ENCODE measurements around the gene RALBP1. TPM values are rescaled to one million over a fixed set of nuclear protein-coding genes. Genes with fewer than 3 reads are reported as not detected.

RALBP1 gene
- total RNA-seq, 1 experiment from 2014 or later: 66.2 TPM

GRCh38 chr18:9568186-9568585 lies 92.9 kb downstream of the RALBP1 start:
- no peak overlapping the region for H2AFZ ChIP-seq (ENCODE audit: low read depth, low read length, poor library complexity, severe bottlenecking)
- no TSS peak for BruUV-seq (replicated peaks)
- H3K79me2 ChIP-seq (ENCODE audit: insufficient read depth, low read length): no peaks in the 10 kb centered on the region
- ChIA-PET RAD21 (ENCODE audit: low non-redundant PET in 1 of 2, low total read pairs in 2 of 2, uncharacterized antibody in 2 of 2, unreplicated experiment in 2 of 2) (no interaction called here), POLR2A (no interaction called here), CTCF (no interaction called here)
- no peaks in the 10 kb centered on the region for H3K4me1 ChIP-seq (ENCODE audit: control insufficient read depth in 1 of 2, insufficient read depth in 2 of 2, low read length in 2 of 2)
- no peak for ATAC-seq
- no peaks in the 10 kb centered on the region for H3K27me3 ChIP-seq (ENCODE audit: insufficient read depth, low read length)
- H3K4me2 ChIP-seq (ENCODE audit: low read length): no peak overlapping the region
- intact Hi-C loops (cut with micrococcal nuclease): no loop called here
- no peaks in the 10 kb centered on the region for H3K9me3 ChIP-seq (ENCODE audit: control insufficient read depth in 1 of 2, insufficient read depth in 1 of 2, low read depth in 1 of 2, low read length in 2 of 2)
- no peaks in the 10 kb centered on the region for H3K9me2 ChIP-seq (ENCODE audit: insufficient read depth)
- no peak overlapping the region for H3K9ac ChIP-seq (ENCODE audit: low read length)
- no peak overlapping the region for H3K4me3 ChIP-seq (replicated peaks in 1 of 2; ENCODE audit: low read depth in 1 of 2, low read length in 2 of 2)
- H3K36me3 ChIP-seq (ENCODE audit: control insufficient read depth in 1 of 2, insufficient read depth in 2 of 2, low read length in 2 of 2): peaks cover 6 to 20% of the 10 kb centered on the region in 2 experiments; a peak in 3 of 4 replicates
- no peak overlapping the region for H3K27ac ChIP-seq (ENCODE audit: low read depth, low read length)
- no peak for TF ChIP-seq RAD21 (IDR thresholded peaks at IDR 0.05; ENCODE audit: low read depth)
- TF ChIP-seq POLR2A (IDR thresholded peaks at IDR 0.05; ENCODE audit: borderline replicate concordance, extremely low read depth, insufficient read depth, insufficient read length): no peak
- TF ChIP-seq CTCF (IDR thresholded peaks at IDR 0.05 in 2 of 3, conservative IDR thresholded peaks at IDR 0.05 in 1 of 3; ENCODE audit: borderline replicate concordance in 1 of 3, insufficient read depth in 1 of 3, low read depth in 2 of 3, low read length in 2 of 3): no peak
- no peak for TF ChIP-seq EGR1 (IDR thresholded peaks at IDR 0.05; ENCODE audit: low read depth)
- TF ChIP-seq CEBPB (IDR thresholded peaks at IDR 0.05; ENCODE audit: low read depth): no peak
- TF ChIP-seq FOSL1 (IDR thresholded peaks at IDR 0.05; ENCODE audit: low read depth): no peak
- no peak for TF ChIP-seq EZH2 (IDR thresholded peaks at IDR 0.05)
- TF ChIP-seq ATF3 (IDR thresholded peaks at IDR 0.05): no peak
- TF ChIP-seq TCF7L2 (IDR thresholded peaks at IDR 0.05; ENCODE audit: borderline replicate concordance, extremely low read depth, insufficient read depth, insufficient read length): no peak
- no peak for TF ChIP-seq CBX3 (IDR thresholded peaks at IDR 0.05; ENCODE audit: low read depth)
- no peak for TF ChIP-seq JUND (IDR thresholded peaks at IDR 0.05)
- no peak for TF ChIP-seq POLR2AphosphoS5 (IDR thresholded peaks at IDR 0.05; ENCODE audit: low read depth, low read length)
- no peak for TF ChIP-seq EZH2phosphoT487 (IDR thresholded peaks at IDR 0.05; ENCODE audit: borderline replicate concordance)
- no peak for TF ChIP-seq SIN3A (IDR thresholded peaks at IDR 0.05; ENCODE audit: low read depth)
- no peak for TF ChIP-seq SP1 (IDR thresholded peaks at IDR 0.05; ENCODE audit: low read depth)
- TF ChIP-seq ELF1 (IDR thresholded peaks at IDR 0.05; ENCODE audit: borderline replicate concordance, low read depth): no peak
- DNase-seq (ENCODE audit: low read depth, low spot score): no peak
- H4K20me1 ChIP-seq (ENCODE audit: insufficient read depth): no peaks in the 10 kb centered on the region
